Hematopoietic multipotent progenitor cell treated with erythropoietin and hydrocortisone succinate and interleukin-3 and kit ligand, for 8 days (in vitro differentiated cells): ENCODE measurements around the gene FAM151B.
"Not testable (repeated sequence)": the region's sequence is repeated elsewhere in the genome, so short reads cannot be mapped to it uniquely, and the experiment has no call there.

Experiments used
- DNase-seq: peaks from one replicate; pipeline ENCODE4 v3.0.0-alpha.2; 2015

Gene FAM151B

GRCh38 chr5:80487829-80488721 lies at the start of gene FAM151B:
TSS of gene FAM151B (plus strand) at chr5:80488100. CDS start at chr5:80488124, 24 bp downstream.
- peak; percentile 66 for DNase-seq

- no peak for DNase-seq
Measured at GRCh38 chr5:80438739-80439138, 49.2 kb upstream of the FAM151B start.

GRCh38 chr5:80439213-80439612 lies 48.7 kb upstream of the FAM151B start:
- DNase-seq, result no peak

GRCh38 chr5:80442742-80443141 lies 45.2 kb upstream of the FAM151B start:
- peak; percentile 35 for DNase-seq

GRCh38 chr5:80453366-80453765 lies 34.5 kb upstream of the FAM151B start:
- peak; percentile 63 for DNase-seq

- no peak for DNase-seq
Measured at GRCh38 chr5:80463269-80463668, 24.6 kb upstream of the FAM151B start.

- no peak for DNase-seq
Measured at GRCh38 chr5:80466669-80467485, 21.0 kb upstream of the FAM151B start.

- DNase-seq, result no peak
Measured at GRCh38 chr5:80468131-80468530, 19.8 kb upstream of the FAM151B start.

- not testable (repeated sequence) for DNase-seq
Measured at GRCh38 chr5:80470631-80471030, 17.3 kb upstream of the FAM151B start.

- DNase-seq, result no peak
Measured at GRCh38 chr5:80474929-80475328, 13.0 kb upstream of the FAM151B start.

GRCh38 chr5:80479713-80480112 lies 8.2 kb upstream of the FAM151B start:
- no peak for DNase-seq

GRCh38 chr5:80480354-80480753 lies 7.5 kb upstream of the FAM151B start:
- DNase-seq, result no peak

- DNase-seq, result peak; percentile 65
Measured at GRCh38 chr5:80481019-80481893, 6.6 kb upstream of the FAM151B start.

- DNase-seq, result no peak
Measured at GRCh38 chr5:80482578-80482977, 5.3 kb upstream of the FAM151B start.

GRCh38 chr5:80483636-80484232 lies 4.2 kb upstream of the FAM151B start:
- DNase-seq, result no peak

GRCh38 chr5:80487444-80487828 lies 464 bp upstream of the FAM151B start:
- no peak for DNase-seq

GRCh38 chr5:80491296-80491695 lies 3.4 kb downstream of the FAM151B start:
- no peak for DNase-seq

GRCh38 chr5:80492741-80493140 lies 4.8 kb downstream of the FAM151B start:
- DNase-seq, result no peak

- not testable (repeated sequence) for DNase-seq
Measured at GRCh38 chr5:80493443-80493842, 5.5 kb downstream of the FAM151B start.

- DNase-seq, result no peak
Measured at GRCh38 chr5:80495891-80496290, 8.0 kb downstream of the FAM151B start.

- no peak for DNase-seq
Measured at GRCh38 chr5:80502800-80503199, 14.9 kb downstream of the FAM151B start.

- no peak for DNase-seq
Measured at GRCh38 chr5:80503641-80504040, 15.7 kb downstream of the FAM151B start.
